Cardiac fibroblast (primary cell): ENCODE results near the gene RCN2.

Experiments
- DNase-seq, 2 donors: peaks; one replicate each; pipeline versions ENCODE4 v3.0.0 to v3.0.0-alpha.2; 2010; ENCODE audit warnings: low read depth in 2 of 2
- H3K4me3 ChIP-seq, 2 donors: replicated peaks in 1 of 2; 1 replicate in 1 of 2; 2 replicates in 1 of 2; pipeline ENCODE4 v1.5.1; 2011; ENCODE audit warnings: low read depth in 2 of 2, low read length in 2 of 2, mild to moderate bottlenecking in 2 of 2, moderate library complexity in 1 of 2
- CTCF ChIP-seq: IDR thresholded peaks from one replicate; pipeline ENCODE4 v1.5.1; 2011; ENCODE audit warnings: low read depth, mild to moderate bottlenecking, low read length, inconsistent platforms

The RCN2 gene

GRCh38 chr15:76987896-76988860 lies 56.6 kb downstream of the RCN2 start:
- TF ChIP-seq CTCF, result no peak
- no peak overlapping the region for H3K4me3 ChIP-seq
- peak; percentile 33 to 53 for DNase-seq

- no peak overlapping the region for H3K4me3 ChIP-seq
- DNase-seq, result peak in 1 of 2 donors; percentile 7
- TF ChIP-seq CTCF, result no peak
Measured at GRCh38 chr15:76988867-76989780, 57.6 kb downstream of the RCN2 start.

- no peak overlapping the region for H3K4me3 ChIP-seq
- no peak for DNase-seq
- no peak for TF ChIP-seq CTCF
Measured at GRCh38 chr15:76991048-76991447, 59.5 kb downstream of the RCN2 start.

GRCh38 chr15:76991741-76992645 lies 60.4 kb downstream of the RCN2 start:
- TF ChIP-seq CTCF, result no peak
- no peak overlapping the region for H3K4me3 ChIP-seq
- DNase-seq, result no peak

GRCh38 chr15:76993114-76993725 lies 61.7 kb downstream of the RCN2 start:
- no peak for TF ChIP-seq CTCF
- DNase-seq, result no peak
- no peak overlapping the region for H3K4me3 ChIP-seq
